SK-N-SH (cell line): Measurements from ENCODE around the gene PLD3. TPM values are rescaled to one million over a fixed set of nuclear protein-coding genes. Genes with fewer than 3 reads are reported as not detected.

Experiments
- CTCF ChIA-PET: fragments of 300-600, 350-600 bp; formaldehyde crosslinking; extraction: SDS; loops from one replicate; lab custom pipeline; 2021; lab: Yijun Ruan, JAX
- POLR2A ChIA-PET: fragments of 350-600 bp; sonication (Branson Sonifier 250); formaldehyde crosslinking; extraction: SDS; loops from one replicate; lab custom pipeline; 2020; ENCODE audit warnings: antibody characterized with exemption, inconsistent platforms; lab: Yijun Ruan, JAX
- DNase-seq: peaks from one replicate; pipeline ENCODE4 v3.0.0; 2012
- H2AFZ ChIP-seq: fragments of 200-600 bp; sonication (generic); 2 replicates; pipeline ENCODE4 v1.8.1; 2016; ENCODE audit warnings: antibody characterized with exemption, mild to moderate bottlenecking, low read depth
- H3F3A ChIP-seq: fragments of 200-600 bp; sonication (generic); replicated peaks from 2 replicates; pipeline ENCODE3; 2016; ENCODE audit warnings: antibody characterized with exemption, mild to moderate bottlenecking; ENCODE audit not compliant: insufficient read depth
- H3K27ac ChIP-seq, 2 experiments: fragments of 200-500 bp in 1 of 2; fragments of 200-600 bp in 1 of 2; sonication (Bioruptor generic) in 1 of 2; sonication (generic), shearing (Covaris generic) in 1 of 2; 2 replicates each; pipeline versions ENCODE4 v1.5.1 to v1.6.1; 2014 to 2016; ENCODE audit warnings: low read depth in 2 of 2, inconsistent platforms in 1 of 2, low read length in 1 of 2, mild to moderate bottlenecking in 1 of 2, mixed read lengths in 1 of 2
- H3K27me3 ChIP-seq: fragments of 200-600 bp; sonication (generic), shearing (Covaris generic); 2 replicates; pipeline ENCODE4 v1.6.1; 2016; ENCODE audit warnings: mixed run types; ENCODE audit not compliant: insufficient read depth
- H3K36me3 ChIP-seq, 2 experiments: fragments of 200-500 bp in 1 of 2; fragments of 200-600 bp in 1 of 2; sonication (Bioruptor generic) in 1 of 2; sonication (generic) in 1 of 2; replicated peaks in 1 of 2; 2 replicates each; pipeline versions ENCODE3 to v1.5.1; 2014 to 2016; ENCODE audit warnings: low read length in 1 of 2, mild to moderate bottlenecking in 1 of 2; ENCODE audit not compliant: insufficient read depth in 2 of 2, control insufficient read depth in 1 of 2
- H3K4me1 ChIP-seq, 2 experiments: fragments of 200-500 bp in 1 of 2; fragments of 200-600 bp in 1 of 2; sonication (Bioruptor generic) in 1 of 2; sonication (generic), shearing (Covaris generic) in 1 of 2; 2 replicates each; pipeline versions ENCODE4 v1.5.1 to v1.6.1; 2014 to 2016; ENCODE audit warnings: low read depth in 1 of 2, low read length in 1 of 2, mixed run types in 1 of 2; ENCODE audit not compliant: insufficient read depth in 2 of 2, control insufficient read depth in 1 of 2
- H3K4me2 ChIP-seq: fragments of 200-600 bp; sonication (generic), shearing (Covaris generic); 2 replicates; pipeline ENCODE4 v1.6.1; 2017; ENCODE audit warnings: mixed run types
- H3K4me3 ChIP-seq, 2 experiments: fragments of 200-500 bp in 1 of 2; fragments of 200-600 bp in 1 of 2; sonication (Bioruptor generic) in 1 of 2; sonication (generic), shearing (Covaris generic) in 1 of 2; 2 replicates each; pipeline versions ENCODE4 v1.5.1 to v1.8.1; 2014 to 2016; ENCODE audit warnings: low read depth in 2 of 2, inconsistent platforms in 1 of 2, low read length in 1 of 2, mild to moderate bottlenecking in 1 of 2, mixed read lengths in 1 of 2, moderate library complexity in 1 of 2
- H3K79me2 ChIP-seq: fragments of 200-600 bp; sonication (generic); 2 replicates; pipeline ENCODE4 v1.8.1; 2017; ENCODE audit warnings: mild to moderate bottlenecking; ENCODE audit not compliant: insufficient read depth
- H3K9ac ChIP-seq: fragments of 200-600 bp; sonication (generic); 2 replicates; pipeline ENCODE4 v1.6.1; 2017; ENCODE audit warnings: mixed run types
- H3K9me2 ChIP-seq: fragments of 200-600 bp; sonication (generic); 2 replicates; pipeline ENCODE4 v1.6.1; 2017; ENCODE audit warnings: mixed run types
- H3K9me3 ChIP-seq: fragments of 200-600 bp; sonication (generic); 2 replicates; pipeline ENCODE4 v1.6.1; 2017; ENCODE audit warnings: mixed run types, mild to moderate bottlenecking, moderate library complexity
- H4K20me1 ChIP-seq: fragments of 200-600 bp; sonication (generic); 2 replicates; pipeline ENCODE4 v1.6.1; 2017; ENCODE audit warnings: mild to moderate bottlenecking, mixed run types; ENCODE audit not compliant: insufficient read depth
- FOXM1 ChIP-seq: IDR thresholded peaks from 2 replicates; pipeline ENCODE4 v1.4.0; 2012; ENCODE audit warnings: low read depth, mild to moderate bottlenecking
- GATA2 ChIP-seq: sonication (generic); formaldehyde crosslinking; IDR thresholded peaks from 2 replicates; pipeline ENCODE4 v1.5.0; 2020; ENCODE audit warnings: mild to moderate bottlenecking, missing genetic modification reagents
- IRF3 ChIP-seq: fragments of 150-350 bp; IDR thresholded peaks from 2 replicates; pipeline ENCODE4 v1.6.1; 2016; ENCODE audit warnings: mild to moderate bottlenecking, low read depth, low read length
- MEF2A ChIP-seq: IDR thresholded peaks from 2 replicates; pipeline ENCODE4 v1.4.0; 2012; ENCODE audit warnings: low read depth, borderline replicate concordance
- NFIC ChIP-seq: IDR thresholded peaks from 2 replicates; pipeline ENCODE4 v1.4.0; 2012; ENCODE audit warnings: borderline replicate concordance
- SMC3 ChIP-seq: IDR thresholded peaks from 2 replicates; pipeline ENCODE4 v1.6.1; 2012; ENCODE audit warnings: low read depth, low read length, improper control_type of control experiment
- TAF1 ChIP-seq: IDR thresholded peaks from 2 replicates; pipeline ENCODE4 v1.6.1; 2012; ENCODE audit warnings: low read depth, mild to moderate bottlenecking, low read length, moderate library complexity, borderline replicate concordance
- USF2 ChIP-seq: fragments of 150-350 bp; IDR thresholded peaks from 2 replicates; pipeline ENCODE4 v1.6.1; 2017; ENCODE audit warnings: antibody characterized with exemption, low read length, low read depth, borderline replicate concordance
- ZBTB33 ChIP-seq: IDR thresholded peaks from 2 replicates; pipeline ENCODE4 v1.4.0; 2012; ENCODE audit warnings: low read depth, borderline replicate concordance
- WGBS: methylation state at CpG from one replicate; pipeline ENCODE4 v1.1.6; 2017; ENCODE audit warnings: low lambda C conversion rate; 5-methylcytosine and 5-hydroxymethylcytosine counted together
- polyA plus RNA-seq, 3 experiments: library from polyadenylated mRNA; depleted of rRNA; stranded (reverse); fragments of >200 nt; gene quantifications; 2 replicates each; pipeline ENCODE4 v1.2.3, GENCODE V29; 2012

The PLD3 gene
- polyA plus RNA-seq, 1 of the 3 experiments (the other 2 are of a cell fraction), result 511 TPM

- Histone ChIP-seq H4K20me1 (no peaks in the 10 kb centered on the region), H3K4me2 (no peak overlapping the region), H3K9ac (no peak overlapping the region)
- POLR2A ChIA-PET, result no interaction called here
- TF ChIP-seq MEF2A (no peak), FOXM1 (no peak), TAF1 (no peak)
- TF ChIP-seq, all 33 proteins: peak for 0
- Histone ChIP-seq H3K4me1 (peaks cover 0 to 2% of the 10 kb centered on the region in 2 experiments; a peak in 1 of 4 replicates), H3K79me2 (peaks cover 37% of the 10 kb centered on the region), H3K4me3 (no peak overlapping the region), H3K27me3 (no peaks in the 10 kb centered on the region), H3K27ac (no peak overlapping the region), H3K9me3 (no peaks in the 10 kb centered on the region), H3F3A (no peaks in the 10 kb centered on the region), H2AFZ (no peak overlapping the region), H3K36me3 (peaks cover 8 to 10% of the 10 kb centered on the region in 2 experiments), H3K9me2 (no peaks in the 10 kb centered on the region)
- 98% methylated on average over 4 of the region's 4 CpGs for WGBS
- CTCF ChIA-PET, result interaction anchor here (1.4 kb wide), 1 partner anchor 34 kb away, joined by 7 read pairs; no protein-coding TSS in a partner anchor
- no peak for DNase-seq
These were observed 9.3 kb upstream of the PLD3 start for GRCh38 chr19:40339018-40339728.

- no peak overlapping the region; a peak in 1 of 4 replicates for H3K27ac ChIP-seq
- peaks cover 62% of the 10 kb centered on the region for H3K79me2 ChIP-seq
- TF ChIP-seq USF2 (no peak), GATA2 (CRISPR knock-in tag) (no peak), SMC3 (no peak), ZBTB33 (no peak), NFIC (no peak), IRF3 (no peak), FOXM1 (no peak)
- TF ChIP-seq, all 33 proteins: peak for 0
- no peaks in the 10 kb centered on the region for H3K27me3 ChIP-seq
- H3K9me3 ChIP-seq, result no peaks in the 10 kb centered on the region
- ChIA-PET CTCF (interaction anchor here (0.8 kb wide), 1 partner anchor 36 kb away, joined by 3 read pairs; no protein-coding TSS in a partner anchor), POLR2A (interaction anchor here (0.6 kb wide), 1 partner anchor 156 kb away, joined by 3 read pairs; no protein-coding TSS in a partner anchor)
- no peaks in the 10 kb centered on the region for H3K9me2 ChIP-seq
- no peak overlapping the region for H3K9ac ChIP-seq
- 77% methylated on average over 8 of the region's 9 CpGs for WGBS
- no peaks in the 10 kb centered on the region for H3F3A ChIP-seq
- no peaks in the 10 kb centered on the region for H4K20me1 ChIP-seq
- H3K4me1 ChIP-seq, result peaks cover 0 to 2% of the 10 kb centered on the region in 2 experiments; a peak in 1 of 4 replicates
- H2AFZ ChIP-seq, result no peak overlapping the region
- H3K4me3 ChIP-seq, result no peak overlapping the region
- H3K4me2 ChIP-seq, result no peak overlapping the region
- H3K36me3 ChIP-seq, result peaks cover 5 to 8% of the 10 kb centered on the region in 2 experiments
- DNase-seq, result no peak
These were observed 6.7 kb upstream of the PLD3 start for GRCh38 chr19:40341601-40342482.
